ENCODE data around the gene MDP1.

The MDP1 gene

DNA sequence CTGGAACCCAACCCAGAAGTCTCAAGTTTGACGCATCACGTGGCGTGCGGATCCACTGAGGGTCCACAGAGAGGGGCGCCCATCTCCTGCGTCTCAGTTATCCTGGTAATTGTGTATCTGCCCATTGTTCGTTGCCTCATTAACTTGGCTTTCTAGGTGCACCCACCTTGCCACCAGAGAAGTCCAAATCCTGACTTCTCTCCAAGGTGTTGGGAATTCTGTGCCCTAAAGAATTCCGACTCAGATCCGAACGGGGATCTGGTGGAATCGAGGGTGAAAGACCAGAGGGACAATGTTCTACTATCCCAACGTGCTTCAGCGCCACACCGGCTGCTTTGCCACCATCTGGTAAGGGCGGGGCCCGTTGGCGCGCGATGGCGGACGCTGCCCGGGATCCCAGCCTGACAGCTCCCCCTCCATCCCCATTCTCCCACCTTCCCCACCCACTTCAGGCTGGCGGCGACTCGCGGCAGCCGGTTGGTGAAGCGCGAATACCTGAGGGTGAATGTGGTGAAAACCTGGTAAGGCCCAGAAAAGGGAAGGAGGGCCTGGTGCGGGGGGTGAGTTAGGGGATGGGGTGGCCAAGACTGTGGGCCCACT lies 43.5 kb downstream of the MDP1 start:
- H3K4me3 ChIP-seq (ENCODE audit: low read depth, low read length, poor library complexity, severe bottlenecking): no peak overlapping the region
- H3F3A ChIP-seq (ENCODE audit: insufficient read depth, low read length): no peaks in the 10 kb centered on the region
- no peaks in the 10 kb centered on the region for H4K20me1 ChIP-seq (ENCODE audit: insufficient read depth, low read length)
- TF ChIP-seq EZH2 (IDR thresholded peaks at IDR 0.05; ENCODE audit: borderline replicate concordance, low read length): no peak
- TF ChIP-seq, protein P1, sequence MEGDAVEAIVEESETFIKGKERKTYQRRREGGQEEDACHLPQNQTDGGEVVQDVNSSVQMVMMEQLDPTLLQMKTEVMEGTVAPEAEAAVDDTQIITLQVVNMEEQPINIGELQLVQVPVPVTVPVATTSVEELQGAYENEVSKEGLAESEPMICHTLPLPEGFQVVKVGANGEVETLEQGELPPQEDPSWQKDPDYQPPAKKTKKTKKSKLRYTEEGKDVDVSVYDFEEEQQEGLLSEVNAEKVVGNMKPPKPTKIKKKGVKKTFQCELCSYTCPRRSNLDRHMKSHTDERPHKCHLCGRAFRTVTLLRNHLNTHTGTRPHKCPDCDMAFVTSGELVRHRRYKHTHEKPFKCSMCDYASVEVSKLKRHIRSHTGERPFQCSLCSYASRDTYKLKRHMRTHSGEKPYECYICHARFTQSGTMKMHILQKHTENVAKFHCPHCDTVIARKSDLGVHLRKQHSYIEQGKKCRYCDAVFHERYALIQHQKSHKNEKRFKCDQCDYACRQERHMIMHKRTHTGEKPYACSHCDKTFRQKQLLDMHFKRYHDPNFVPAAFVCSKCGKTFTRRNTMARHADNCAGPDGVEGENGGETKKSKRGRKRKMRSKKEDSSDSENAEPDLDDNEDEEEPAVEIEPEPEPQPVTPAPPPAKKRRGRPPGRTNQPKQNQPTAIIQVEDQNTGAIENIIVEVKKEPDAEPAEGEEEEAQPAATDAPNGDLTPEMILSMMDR (IDR thresholded peaks at IDR 0.05; ENCODE audit: low read length): no peak
- no peak overlapping the region for H3K4me2 ChIP-seq (ENCODE audit: low read length)
- no peaks in the 10 kb centered on the region for H3K9me2 ChIP-seq (ENCODE audit: low read depth, low read length)
- H3K4me1 ChIP-seq (ENCODE audit: insufficient read depth, low read length, severe bottlenecking): no peaks in the 10 kb centered on the region
- H3K9me3 ChIP-seq (ENCODE audit: low read length): no peaks in the 10 kb centered on the region
- no peaks in the 10 kb centered on the region for H3K27me3 ChIP-seq (ENCODE audit: insufficient read depth, low read length)
- H3K36me3 ChIP-seq (ENCODE audit: insufficient read depth, low read length): peaks cover 16% of the 10 kb centered on the region
- H3K9ac ChIP-seq (ENCODE audit: low read length): no peak overlapping the region
- H3K27ac ChIP-seq (ENCODE audit: low read depth, low read length, poor library complexity, severe bottlenecking): no peak overlapping the region
- H3K79me2 ChIP-seq (ENCODE audit: insufficient read depth, low read length): no peaks in the 10 kb centered on the region
- H2AFZ ChIP-seq (ENCODE audit: low read length): no peak overlapping the region

GRCh38 chr14:24171422-24172260 lies 44.2 kb downstream of the MDP1 start, which contains the start of gene REC8:
TSS of gene REC8 (plus strand) at chr14:24172080. CDS start at chr14:24172553, 473 bp downstream.
- H3K4me3 ChIP-seq (ENCODE audit: low read depth, low read length, poor library complexity, severe bottlenecking): peak within 1 kb of the TSS; percentile 36
- H3K79me2 ChIP-seq (ENCODE audit: insufficient read depth, low read length): no peaks in the 10 kb centered on the region
- H3K4me1 ChIP-seq (ENCODE audit: insufficient read depth, low read length, severe bottlenecking): no peaks in the 10 kb centered on the region
- no peak within 1 kb of the TSS for H3K9ac ChIP-seq (ENCODE audit: low read length)
- H3K9me2 ChIP-seq (ENCODE audit: low read depth, low read length): no peaks in the 10 kb centered on the region
- H3F3A ChIP-seq (ENCODE audit: insufficient read depth, low read length): no peaks in the 10 kb centered on the region
- no peaks in the 10 kb centered on the region for H3K9me3 ChIP-seq (ENCODE audit: low read length)
- peaks cover 14% of the 10 kb centered on the region for H3K36me3 ChIP-seq (ENCODE audit: insufficient read depth, low read length)
- no peaks in the 10 kb centered on the region for H4K20me1 ChIP-seq (ENCODE audit: insufficient read depth, low read length)
- H2AFZ ChIP-seq (ENCODE audit: low read length): no peak within 1 kb of the TSS
- H3K27me3 ChIP-seq (ENCODE audit: insufficient read depth, low read length): no peaks in the 10 kb centered on the region
- H3K27ac ChIP-seq (ENCODE audit: low read depth, low read length, poor library complexity, severe bottlenecking): no peak within 1 kb of the TSS
- peak within 1 kb of the TSS; percentile 32; the same call in 1 of the 2 replicates for H3K4me2 ChIP-seq (ENCODE audit: low read length)
- TF ChIP-seq, protein P1 (IDR thresholded peaks at IDR 0.05; ENCODE audit: low read length): no peak
- TF ChIP-seq EZH2 (IDR thresholded peaks at IDR 0.05; ENCODE audit: borderline replicate concordance, low read length): no peak

DNA sequence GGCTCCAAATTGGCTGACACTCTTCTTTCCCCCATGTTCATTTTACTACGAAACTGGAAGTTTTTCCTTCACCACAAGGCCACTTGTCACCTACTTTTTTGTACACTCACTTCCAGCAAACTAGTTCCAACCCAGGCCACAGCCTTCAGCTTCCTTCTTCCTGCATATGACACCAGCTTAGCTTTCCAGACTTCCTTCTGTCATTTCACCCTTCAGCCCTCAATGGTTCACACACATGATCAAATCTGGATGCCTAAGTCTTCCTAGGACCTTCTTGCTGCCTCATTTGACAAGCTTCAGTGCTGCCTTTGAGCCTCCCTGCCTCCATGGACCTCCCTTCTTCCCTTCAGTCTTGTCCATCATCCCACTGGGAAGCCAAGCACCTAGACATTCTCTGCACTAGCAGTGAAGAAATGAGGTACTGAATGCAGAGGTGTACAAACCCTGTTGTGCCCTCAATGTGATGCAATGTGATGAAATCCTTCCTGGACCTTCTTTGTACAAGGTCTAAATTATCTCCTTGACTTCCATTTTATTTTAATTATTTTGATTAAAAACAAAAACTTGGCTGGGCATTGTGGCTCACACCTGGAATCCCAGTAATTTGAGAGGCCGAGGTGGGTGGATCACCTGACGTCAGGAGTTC lies 48.3 kb downstream of the MDP1 start:
- no peaks in the 10 kb centered on the region for H3F3A ChIP-seq (ENCODE audit: insufficient read depth, low read length)
- TF ChIP-seq EZH2 (IDR thresholded peaks at IDR 0.05; ENCODE audit: borderline replicate concordance, low read length): no peak
- TF ChIP-seq, protein P1 (IDR thresholded peaks at IDR 0.05; ENCODE audit: low read length): no peak
- H3K4me1 ChIP-seq (ENCODE audit: insufficient read depth, low read length, severe bottlenecking): no peaks in the 10 kb centered on the region
- H3K27me3 ChIP-seq (ENCODE audit: insufficient read depth, low read length): no peaks in the 10 kb centered on the region
- H3K27ac ChIP-seq (ENCODE audit: low read depth, low read length, poor library complexity, severe bottlenecking): no peak overlapping the region
- no peaks in the 10 kb centered on the region for H3K9me3 ChIP-seq (ENCODE audit: low read length)
- H3K9me2 ChIP-seq (ENCODE audit: low read depth, low read length): no peaks in the 10 kb centered on the region
- H3K4me3 ChIP-seq (ENCODE audit: low read depth, low read length, poor library complexity, severe bottlenecking): no peak overlapping the region
- H4K20me1 ChIP-seq (ENCODE audit: insufficient read depth, low read length): no peaks in the 10 kb centered on the region
- peaks cover 50% of the 10 kb centered on the region; the same call in 1 of the 2 replicates for H3K36me3 ChIP-seq (ENCODE audit: insufficient read depth, low read length)
- H3K4me2 ChIP-seq (ENCODE audit: low read length): no peak overlapping the region
- no peaks in the 10 kb centered on the region for H3K79me2 ChIP-seq (ENCODE audit: insufficient read depth, low read length)
- no peak overlapping the region for H3K9ac ChIP-seq (ENCODE audit: low read length)
- H2AFZ ChIP-seq (ENCODE audit: low read length): no peak overlapping the region
